WI38 (cell line): ENCODE measurements around the gene TEX44.

Experiments
- H3K4me3 ChIP-seq: 2 replicates; pipeline ENCODE4 v1.5.1; 2011; ENCODE audit warnings: low read depth, mild to moderate bottlenecking, control low read depth, low read length
- TF ChIP-seq, protein P1 (sequence below): IDR thresholded peaks from 2 replicates; pipeline ENCODE4 v1.5.1; 2012; ENCODE audit warnings: low read depth, mild to moderate bottlenecking, control low read depth, low read length

The TEX44 gene

DNA sequence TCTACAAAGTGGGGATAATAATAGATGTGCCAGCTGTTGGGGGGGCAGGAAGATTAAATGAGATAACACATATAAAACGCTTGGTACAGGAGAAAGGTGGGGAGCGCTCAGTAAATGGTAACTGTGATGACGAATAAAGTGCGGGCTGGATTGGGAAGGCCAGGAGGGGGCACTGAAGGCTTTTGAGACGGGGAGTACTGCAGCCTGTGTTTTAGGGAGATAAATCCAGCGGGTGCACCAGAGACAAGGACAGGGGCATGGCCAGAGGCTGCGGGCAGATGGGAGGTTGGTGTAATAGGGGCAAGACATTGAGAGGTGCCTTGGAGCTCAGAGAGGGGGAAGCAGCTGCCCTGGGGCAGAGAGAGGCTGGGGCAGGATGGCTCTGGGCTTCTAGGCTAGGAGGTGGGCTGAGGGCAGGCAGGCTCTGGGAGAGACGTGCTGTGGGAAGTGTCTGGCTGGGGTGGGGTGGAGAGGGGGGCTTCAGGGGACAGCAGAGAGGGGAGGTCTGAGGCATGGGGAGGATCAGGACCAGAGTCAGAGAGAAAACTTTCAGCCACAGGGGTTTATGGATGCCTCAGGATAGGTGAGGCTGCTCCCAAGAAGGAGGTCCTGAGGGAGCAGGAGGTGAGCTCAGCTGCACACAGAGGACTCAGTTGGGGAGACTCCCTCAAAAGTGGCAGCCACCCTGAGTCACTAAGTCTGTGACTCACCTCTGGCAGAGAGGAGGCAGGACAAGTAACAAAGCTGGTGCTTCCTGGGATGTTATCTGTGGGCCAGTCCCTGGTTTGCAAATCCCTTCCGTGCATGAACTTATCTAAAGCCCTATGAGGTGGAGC lies 18.8 kb downstream of the TEX44 start:
- H3K4me3 ChIP-seq = no peak overlapping the region
- TF ChIP-seq, protein P1, sequence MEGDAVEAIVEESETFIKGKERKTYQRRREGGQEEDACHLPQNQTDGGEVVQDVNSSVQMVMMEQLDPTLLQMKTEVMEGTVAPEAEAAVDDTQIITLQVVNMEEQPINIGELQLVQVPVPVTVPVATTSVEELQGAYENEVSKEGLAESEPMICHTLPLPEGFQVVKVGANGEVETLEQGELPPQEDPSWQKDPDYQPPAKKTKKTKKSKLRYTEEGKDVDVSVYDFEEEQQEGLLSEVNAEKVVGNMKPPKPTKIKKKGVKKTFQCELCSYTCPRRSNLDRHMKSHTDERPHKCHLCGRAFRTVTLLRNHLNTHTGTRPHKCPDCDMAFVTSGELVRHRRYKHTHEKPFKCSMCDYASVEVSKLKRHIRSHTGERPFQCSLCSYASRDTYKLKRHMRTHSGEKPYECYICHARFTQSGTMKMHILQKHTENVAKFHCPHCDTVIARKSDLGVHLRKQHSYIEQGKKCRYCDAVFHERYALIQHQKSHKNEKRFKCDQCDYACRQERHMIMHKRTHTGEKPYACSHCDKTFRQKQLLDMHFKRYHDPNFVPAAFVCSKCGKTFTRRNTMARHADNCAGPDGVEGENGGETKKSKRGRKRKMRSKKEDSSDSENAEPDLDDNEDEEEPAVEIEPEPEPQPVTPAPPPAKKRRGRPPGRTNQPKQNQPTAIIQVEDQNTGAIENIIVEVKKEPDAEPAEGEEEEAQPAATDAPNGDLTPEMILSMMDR = peak; percentile 16; the same call in 1 of the 2 replicates

DNA sequence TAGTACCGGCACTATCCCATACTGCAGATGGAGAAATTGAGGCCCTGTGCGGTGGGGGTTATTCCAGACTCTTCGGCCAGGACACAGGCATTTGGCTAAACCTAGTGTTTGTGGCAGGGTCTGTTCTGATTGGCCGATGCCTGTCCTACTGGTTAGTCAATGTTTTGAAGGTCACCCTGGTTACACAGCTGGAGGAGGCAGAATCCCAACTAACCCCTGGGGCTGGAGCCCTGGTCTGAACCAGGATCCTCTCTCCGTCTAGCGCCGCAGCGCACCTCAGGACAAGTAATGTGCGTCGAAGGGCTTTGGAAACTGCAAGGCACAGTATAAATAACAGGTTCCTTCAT lies 19.4 kb downstream of the TEX44 start:
- peak overlapping the region; percentile 23 for H3K4me3 ChIP-seq
- TF ChIP-seq, protein P1 = no peak

DNA sequence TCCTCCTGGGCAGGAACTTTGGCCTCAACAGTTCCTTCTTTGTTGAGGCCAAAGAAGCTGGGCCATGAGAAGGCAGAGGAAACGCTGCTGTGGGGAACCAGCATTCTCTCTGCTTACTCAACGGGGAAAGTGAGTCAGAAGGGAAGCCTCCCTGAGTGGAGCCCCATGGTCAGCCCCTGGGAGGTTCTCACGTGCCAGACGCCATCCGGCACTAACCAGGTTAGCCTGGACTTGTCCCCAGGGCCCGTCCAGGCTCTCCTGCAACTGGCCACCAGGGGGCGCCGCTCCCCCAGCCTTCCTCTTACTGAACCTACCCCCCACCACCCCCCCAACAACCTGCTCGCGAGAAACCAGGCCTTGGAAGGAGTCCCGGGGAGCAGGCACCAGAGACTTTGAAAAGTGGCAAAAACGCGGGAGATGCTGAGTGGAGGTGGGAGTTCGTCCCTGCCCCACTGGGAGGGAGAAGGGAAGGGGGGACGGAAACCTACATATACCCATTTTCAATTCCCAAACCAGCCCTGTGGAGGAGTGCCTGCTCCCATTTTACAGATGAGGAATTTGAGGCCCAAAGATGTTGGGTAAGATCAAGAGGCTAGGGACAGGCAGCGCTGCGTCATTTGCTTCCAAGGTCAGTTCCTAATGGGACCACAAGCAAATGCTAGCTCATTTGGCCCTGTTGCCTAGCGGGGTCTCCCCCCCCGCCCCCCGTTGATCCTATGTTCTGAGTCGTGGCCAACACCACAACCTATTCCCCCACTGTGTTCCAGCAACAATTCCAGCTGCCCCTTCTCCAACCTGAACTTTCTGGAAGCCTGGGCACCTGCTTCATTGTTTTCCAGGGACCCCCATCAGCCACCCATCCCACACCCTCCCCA lies 20.0 kb downstream of the TEX44 start:
- H3K4me3 ChIP-seq = peak overlapping the region; percentile 23

DNA sequence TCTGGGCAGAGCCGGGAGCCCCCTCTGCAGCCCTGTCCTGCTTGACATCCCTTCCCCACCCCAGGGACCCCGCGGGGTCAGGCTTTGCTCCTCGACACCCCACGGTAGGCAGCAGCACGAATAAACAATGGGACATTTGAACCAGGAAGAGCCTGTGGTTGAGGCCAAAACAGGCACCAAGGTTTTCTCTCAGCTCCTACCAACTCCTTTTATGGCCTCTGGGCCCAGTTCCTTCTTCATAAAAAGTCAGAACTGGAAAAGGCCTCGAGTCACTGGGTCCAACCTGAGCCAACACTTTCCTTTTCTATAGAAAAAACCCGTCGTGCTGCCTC lies 20.6 kb downstream of the TEX44 start:
- peak overlapping the region; percentile 45 for H3K4me3 ChIP-seq
- TF ChIP-seq, protein P1 = no peak

More for the DNA sequence above, 20.0 kb downstream of the TEX44 start:
- TF ChIP-seq, protein P1 = peak; percentile 89

DNA sequence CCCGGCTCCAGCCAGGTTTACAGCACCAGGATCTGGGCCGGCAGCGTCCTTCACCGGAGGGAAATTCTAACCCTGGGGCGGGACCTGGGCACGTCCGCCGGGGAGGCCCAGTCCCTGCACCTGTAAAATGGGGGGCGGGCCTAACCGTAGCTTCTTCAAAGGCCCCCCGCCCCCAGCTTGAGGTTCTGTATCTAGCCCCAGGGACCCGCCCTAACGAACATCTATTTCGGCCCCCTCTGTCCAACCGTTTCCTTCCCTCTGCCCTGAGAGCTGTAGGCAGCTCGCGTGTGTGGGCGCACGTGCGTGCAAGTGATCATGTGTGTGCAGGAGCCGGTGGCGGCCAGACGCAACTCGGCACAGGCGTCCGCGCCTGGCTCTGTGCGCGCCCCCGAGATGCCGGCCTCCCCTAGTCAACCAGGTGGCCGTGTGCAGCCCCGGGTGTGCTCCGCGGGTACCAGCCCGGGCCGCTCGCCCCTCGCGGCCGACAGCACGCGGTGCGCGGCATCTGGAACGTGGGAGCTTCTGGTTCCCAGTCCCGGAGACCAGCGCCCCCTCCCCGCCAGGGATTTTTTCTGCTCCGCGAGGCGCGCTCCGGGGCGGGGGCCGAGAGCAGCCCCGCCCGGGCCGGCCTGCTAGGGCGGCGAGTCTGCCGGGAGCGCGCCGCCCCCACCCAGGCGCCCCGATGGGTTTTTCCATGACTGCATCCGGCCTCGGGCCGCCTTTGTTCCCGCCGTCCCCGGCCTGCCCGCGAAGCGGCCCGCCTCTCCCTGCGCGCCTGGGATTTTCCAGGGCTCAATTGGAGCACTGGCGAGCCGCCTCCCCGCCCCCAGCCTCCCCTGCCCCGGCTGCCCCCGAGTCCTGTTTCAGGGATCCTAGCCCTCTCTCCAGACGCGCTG lies 21.2 kb downstream of the TEX44 start:
- H3K4me3 ChIP-seq = peak overlapping the region; percentile 45
- TF ChIP-seq, protein P1 = no peak

DNA sequence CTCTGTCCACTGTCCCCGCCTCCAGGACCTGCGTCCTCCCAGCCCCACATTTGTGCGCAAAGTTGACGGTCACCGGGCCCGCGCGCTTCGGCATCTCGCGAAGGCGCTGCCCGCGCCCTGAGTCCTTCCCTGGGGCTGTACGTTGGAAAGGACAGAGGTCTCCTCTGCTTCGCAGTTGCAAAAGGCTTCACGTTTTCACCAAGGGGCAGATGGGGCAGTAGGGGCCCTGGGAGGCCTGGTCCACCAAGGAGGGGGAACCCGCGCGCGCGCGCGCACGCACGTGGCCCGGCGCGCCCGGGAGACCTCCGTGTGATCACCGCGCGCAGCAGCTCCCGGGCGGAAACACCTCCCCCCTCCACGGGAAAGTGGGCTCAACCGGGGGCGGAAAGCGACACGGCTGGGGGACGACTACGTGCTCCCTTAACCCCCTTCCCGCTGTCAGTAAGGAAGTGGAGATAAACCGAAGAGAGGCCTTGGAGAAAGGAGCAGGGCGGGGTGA lies 21.9 kb downstream of the TEX44 start:
- H3K4me3 ChIP-seq = peak overlapping the region; percentile 45
- TF ChIP-seq, protein P1 = no peak
